Stomach (tissue), 9 donors: ENCODE results near the gene CDH23. TPM values are rescaled to one million over a fixed set of nuclear protein-coding genes. Genes with fewer than 3 reads are reported as not detected.

Experiments used
- DNase-seq, 2 donors: peaks; one replicate each; pipeline versions ENCODE4 v3.0.0 to v3.0.0-alpha.2; 2013 to 2019
- H3K27ac ChIP-seq, 5 donors: fragments of 200-600 bp in 4 of 5; sonication (generic) in 4 of 5; one replicate each; pipeline ENCODE4 v1.5.1; 2013 to 2019; ENCODE audit warnings: mild to moderate bottlenecking in 1 of 5, moderate library complexity in 1 of 5
- H3K27me3 ChIP-seq, 3 donors: fragments of 200-600 bp; sonication (generic); one replicate each; pipeline ENCODE4 v1.5.1; 2017 to 2019; ENCODE audit warnings: mixed run types in 1 of 3
- H3K36me3 ChIP-seq, 4 donors: fragments of 200-600 bp; sonication (generic); 1 replicate in 3 of 4; 2 replicates in 1 of 4; pipeline ENCODE4 v1.5.1; 2016 to 2019
- H3K4me1 ChIP-seq, 4 donors: fragments of 200-600 bp; sonication (generic); one replicate each; pipeline ENCODE4 v1.5.1; 2016 to 2019
- H3K4me3 ChIP-seq, 4 donors: fragments of 200-600 bp; sonication (generic) in 3 of 4; one replicate each; pipeline ENCODE4 v1.5.1; 2016 to 2019; ENCODE audit warnings: mild to moderate bottlenecking in 1 of 4
- H3K9me3 ChIP-seq, 4 donors: fragments of 200-600 bp; sonication (generic); one replicate each; pipeline ENCODE4 v1.5.1; 2016 to 2019
- CTCF ChIP-seq, 7 experiments: fragments of 450-650 bp in 4 of 7; fragments of 200-600 bp in 3 of 7; sonication (generic) in 3 of 7; IDR thresholded peaks; one replicate each; pipeline ENCODE4 v1.5.1; 2016 to 2019; ENCODE audit warnings: antibody characterized with exemption in 7 of 7, control low read depth in 2 of 7, mild to moderate bottlenecking in 1 of 7
- EP300 ChIP-seq: sonication (generic); formaldehyde crosslinking; IDR thresholded peaks from one replicate; pipeline ENCODE4 v1.6.1; 2017; ENCODE audit warnings: antibody characterized with exemption
- POLR2A ChIP-seq, 4 donors: fragments of 450-650 bp; IDR thresholded peaks; one replicate each; pipeline ENCODE4 v1.6.1; 2016; ENCODE audit warnings: antibody characterized with exemption in 4 of 4, control low read depth in 2 of 4, mild to moderate bottlenecking in 1 of 4, moderate library complexity in 1 of 4
- POLR2AphosphoS5 ChIP-seq, 3 donors: sonication (generic); formaldehyde crosslinking; IDR thresholded peaks; one replicate each; pipeline ENCODE4 v1.6.1; 2016; ENCODE audit warnings: antibody characterized with exemption in 3 of 3
- WGBS, 5 donors: extraction: QIAGEN DNeasy Blood & Tissue Kit in 3 of 5; methylation state at CpG; one replicate each; pipeline versions ENCODE4 v1.1.5 to v1.1.7; 2013 to 2018; 5-methylcytosine and 5-hydroxymethylcytosine counted together
- intact Hi-C: fragments of 100-400 bp; cut with DNase I; formaldehyde crosslinking; loops from one replicate; pipeline ENCODE4 v1.15.1; 2023; ENCODE audit warnings: low total_unique reads
- polyA plus RNA-seq, 3 donors: library from polyadenylated mRNA; stranded (reverse); fragments of 200-250 nt; gene quantifications; one replicate each; pipeline ENCODE4 v1.2.3, GENCODE V29; 2013
- total RNA-seq, 5 donors: library from RNA; depleted of rRNA; stranded (reverse); fragments of >200 nt; gene quantifications; one replicate each; pipeline versions ENCODE4 v1.1.0 to v1.2.3, GENCODE V29; 2014 to 2016
- donor health status: healthy with polysubstance abuse.
- donor health status: Bipolar disorder and iron deficiency.
- donor health status: healthy.

Gene CDH23
- total and polyA plus RNA-seq, 8 donors, result 0.31 to 8.2 (median 2.2) TPM

GRCh38 chr10:71715026-71715425 lies 318.3 kb downstream of the CDH23 start:
- TF ChIP-seq CTCF (IDR thresholded peaks at IDR 0.05), result no peak
- no peak for TF ChIP-seq POLR2A (IDR thresholded peaks at IDR 0.05)
- no peak for TF ChIP-seq POLR2AphosphoS5 (IDR thresholded peaks at IDR 0.05)
- TF ChIP-seq EP300, result no peak
- H3K27ac ChIP-seq, result peak overlapping the region; percentile 69 to 93 (median 86)
- H3K4me1 ChIP-seq, result peaks cover 36 to 60% (median 50%) of the 10 kb centered on the region in 4 donors
- no peaks in the 10 kb centered on the region for H3K9me3 ChIP-seq
- H3K4me3 ChIP-seq, result no peak overlapping the region
- 82 to 100% (median 85%) methylated on average over 3 to 8 of the region's 8 CpGs for WGBS, 5 donors
- intact Hi-C loops, result no loop called here
- no peaks in the 10 kb centered on the region for H3K36me3 ChIP-seq
- H3K27me3 ChIP-seq, result no peaks in the 10 kb centered on the region
- no peak for DNase-seq

- no peak for DNase-seq
- intact Hi-C loops, result no loop called here
- no peaks in the 10 kb centered on the region for H3K36me3 ChIP-seq
- no peak overlapping the region for H3K27ac ChIP-seq
- peaks cover 36 to 60% (median 50%) of the 10 kb centered on the region in 4 donors for H3K4me1 ChIP-seq
- H3K27me3 ChIP-seq, result no peaks in the 10 kb centered on the region
- TF ChIP-seq CTCF (IDR thresholded peaks at IDR 0.05) (no peak), POLR2AphosphoS5 (IDR thresholded peaks at IDR 0.05) (no peak), EP300 (no peak), POLR2A (IDR thresholded peaks at IDR 0.05) (no peak)
- H3K9me3 ChIP-seq, result no peaks in the 10 kb centered on the region
- no peak overlapping the region for H3K4me3 ChIP-seq
- 91 to 97% (median 94%) methylated on average over 12 to 20 of the region's 20 CpGs for WGBS, 5 donors
Measured at GRCh38 chr10:71715860-71716259, 319.1 kb downstream of the CDH23 start.

- no peaks in the 10 kb centered on the region for H3K36me3 ChIP-seq
- 79 to 92% (median 89%) methylated on average over 5 of the region's 5 CpGs for WGBS, 5 donors
Measured at GRCh38 chr10:71716426-71716825, 319.7 kb downstream of the CDH23 start.

GRCh38 chr10:71717056-71717455 lies 320.3 kb downstream of the CDH23 start:
- WGBS, 5 donors, result 80 to 96% (median 89%) methylated on average over 4 of the region's 4 CpGs
- no peak for DNase-seq
- no peak overlapping the region for H3K4me3 ChIP-seq
- H3K27ac ChIP-seq, result peak overlapping the region in 2 of 5 donors; percentile 38 to 41
- H3K4me1 ChIP-seq, result peaks cover 36 to 60% (median 50%) of the 10 kb centered on the region in 4 donors
- no peaks in the 10 kb centered on the region for H3K36me3 ChIP-seq
- no peaks in the 10 kb centered on the region for H3K27me3 ChIP-seq
- no peak for TF ChIP-seq CTCF (IDR thresholded peaks at IDR 0.05)
- intact Hi-C loops, result no loop called here
- H3K9me3 ChIP-seq, result no peaks in the 10 kb centered on the region

More at GRCh38 chr10:71716426-71716825, 319.7 kb downstream of the CDH23 start:
- Histone ChIP-seq H3K9me3 (no peaks in the 10 kb centered on the region), H3K27me3 (no peaks in the 10 kb centered on the region), H3K4me3 (no peak overlapping the region), H3K27ac (no peak overlapping the region), H3K4me1 (peaks cover 36 to 60% (median 50%) of the 10 kb centered on the region in 4 donors)
- DNase-seq, result no peak
- TF ChIP-seq POLR2AphosphoS5 (IDR thresholded peaks at IDR 0.05) (no peak), CTCF (IDR thresholded peaks at IDR 0.05) (no peak), EP300 (no peak), POLR2A (IDR thresholded peaks at IDR 0.05) (no peak)
- intact Hi-C loops, result no loop called here
